Peyer's patch (tissue), 4 donors: ENCODE data around the gene ELOVL1. TPM values are rescaled to one million over a fixed set of nuclear protein-coding genes. Genes with fewer than 3 reads are reported as not detected.

Source experiments
- DNase-seq, 3 donors: peaks; one replicate each; pipeline ENCODE4 v3.0.0-alpha.2; 2017 to 2019
- H3K27ac ChIP-seq, 4 donors: fragments of 200-600 bp; sonication (generic); one replicate each; pipeline ENCODE4 v1.5.1; 2016 to 2019
- H3K27me3 ChIP-seq, 2 donors: fragments of 200-600 bp; sonication (generic); one replicate each; pipeline ENCODE4 v1.5.1; 2019
- H3K36me3 ChIP-seq, 3 donors: fragments of 200-600 bp; sonication (generic); one replicate each; pipeline ENCODE4 v1.5.1; 2016 to 2019
- H3K4me1 ChIP-seq, 4 donors: fragments of 200-600 bp; sonication (generic); one replicate each; pipeline ENCODE4 v1.5.1; 2016 to 2019
- H3K4me3 ChIP-seq, 4 donors: fragments of 200-600 bp; sonication (generic); 1 replicate in 3 of 4; 2 replicates in 1 of 4; pipeline ENCODE4 v1.5.1; 2016 to 2019; ENCODE audit warnings: mild to moderate bottlenecking in 1 of 4
- H3K9me3 ChIP-seq, 4 donors: fragments of 200-600 bp; sonication (generic); one replicate each; pipeline ENCODE4 v1.5.1; 2016 to 2019; ENCODE audit warnings: mild to moderate bottlenecking in 1 of 4
- CTCF ChIP-seq, 6 experiments: fragments of 450-650 bp in 4 of 6; fragments of 200-600 bp in 2 of 6; sonication (generic) in 1 of 6; IDR thresholded peaks; one replicate each; pipeline ENCODE4 v1.5.1; 2017 to 2019; ENCODE audit warnings: antibody characterized with exemption in 6 of 6, mild to moderate bottlenecking in 3 of 6, moderate library complexity in 1 of 6
- POLR2A ChIP-seq, 2 donors: fragments of 450-650 bp; IDR thresholded peaks; one replicate each; pipeline ENCODE4 v1.5.1; 2017; ENCODE audit warnings: antibody characterized with exemption in 2 of 2, mild to moderate bottlenecking in 2 of 2, moderate library complexity in 2 of 2
- total RNA-seq, 4 donors: library from RNA; depleted of rRNA; stranded (reverse); fragments of >200 nt; gene quantifications; one replicate each; pipeline ENCODE4 v1.1.0, GENCODE V29; 2016

The ELOVL1 gene
- total RNA-seq, 4 donors from 2014 or later = 29.7 to 101 (median 71.3) TPM

- H3K4me3 ChIP-seq = no peak overlapping the region
- no peaks in the 10 kb centered on the region for H3K27me3 ChIP-seq
- no peaks in the 10 kb centered on the region for H3K4me1 ChIP-seq
- DNase-seq = peak in 1 of 3 donors; percentile 37
- H3K27ac ChIP-seq = no peak overlapping the region
- no peaks in the 10 kb centered on the region for H3K36me3 ChIP-seq
- no peaks in the 10 kb centered on the region for H3K9me3 ChIP-seq
- TF ChIP-seq CTCF (IDR thresholded peaks at IDR 0.05) (no peak), POLR2A (IDR thresholded peaks at IDR 0.05) (no peak)
These were observed 50.9 kb downstream of the ELOVL1 start for GRCh38 chr1:43316738-43317520.

GRCh38 chr1:43315963-43316737 lies 51.7 kb downstream of the ELOVL1 start:
- H3K4me1 ChIP-seq = no peaks in the 10 kb centered on the region
- peak in 1 of 3 donors; percentile 35 for DNase-seq
- TF ChIP-seq POLR2A (IDR thresholded peaks at IDR 0.05) (no peak), CTCF (IDR thresholded peaks at IDR 0.05) (no peak)
- no peaks in the 10 kb centered on the region for H3K9me3 ChIP-seq
- H3K4me3 ChIP-seq = no peak overlapping the region
- H3K27ac ChIP-seq = no peak overlapping the region
- no peaks in the 10 kb centered on the region for H3K36me3 ChIP-seq
- H3K27me3 ChIP-seq = no peaks in the 10 kb centered on the region

- no peaks in the 10 kb centered on the region for H3K9me3 ChIP-seq
- H3K27ac ChIP-seq = no peak overlapping the region
- TF ChIP-seq CTCF (IDR thresholded peaks at IDR 0.05) (no peak), POLR2A (IDR thresholded peaks at IDR 0.05) (no peak)
- no peak for DNase-seq
- no peaks in the 10 kb centered on the region for H3K36me3 ChIP-seq
- no peak overlapping the region for H3K4me3 ChIP-seq
- no peaks in the 10 kb centered on the region for H3K27me3 ChIP-seq
- no peaks in the 10 kb centered on the region for H3K4me1 ChIP-seq
These were observed 52.3 kb downstream of the ELOVL1 start for GRCh38 chr1:43315481-43315880.

- Histone ChIP-seq H3K9me3 (no peaks in the 10 kb centered on the region), H3K27me3 (no peaks in the 10 kb centered on the region), H3K36me3 (no peaks in the 10 kb centered on the region), H3K27ac (no peak overlapping the region), H3K4me3 (no peak overlapping the region), H3K4me1 (no peaks in the 10 kb centered on the region)
- TF ChIP-seq CTCF (IDR thresholded peaks at IDR 0.05) (no peak), POLR2A (IDR thresholded peaks at IDR 0.05) (no peak)
- no peak for DNase-seq
These were observed 53.6 kb downstream of the ELOVL1 start for GRCh38 chr1:43314233-43314632.

DNA sequence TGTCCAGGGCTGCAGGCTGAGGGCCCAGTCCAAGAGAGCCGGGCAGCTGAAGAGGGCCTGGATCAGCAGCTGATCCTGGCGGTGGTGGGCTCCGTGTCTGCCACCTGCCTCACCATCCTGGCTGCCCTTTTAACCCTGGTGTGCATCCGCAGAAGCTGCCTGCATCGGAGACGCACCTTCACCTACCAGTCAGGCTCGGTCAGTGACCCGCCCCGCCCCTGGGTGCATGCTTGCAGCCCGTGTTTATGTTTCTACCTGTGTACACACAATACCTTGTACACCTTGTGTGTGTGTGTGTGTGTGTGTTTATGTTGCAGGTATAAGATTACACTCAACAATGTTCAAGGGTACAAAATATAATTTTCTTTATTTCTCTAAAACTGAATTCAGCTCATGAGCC lies 54.0 kb downstream of the ELOVL1 start:
- Histone ChIP-seq H3K27ac (peak overlapping the region in 1 of 4 donors; percentile 5), H3K4me3 (no peak overlapping the region), H3K36me3 (no peaks in the 10 kb centered on the region), H3K9me3 (no peaks in the 10 kb centered on the region), H3K4me1 (no peaks in the 10 kb centered on the region), H3K27me3 (no peaks in the 10 kb centered on the region)
- TF ChIP-seq CTCF (IDR thresholded peaks at IDR 0.05) (no peak), POLR2A (IDR thresholded peaks at IDR 0.05) (no peak)
- DNase-seq = peak in 2 of 3 donors; percentile 81

Other genes with a start within 250 kb of the ELOVL1 start
- 10 to 100 TPM; 12.8 to 62.7 (median 23.3) TPM for gene EBNA1BP2, start 195.7 kb downstream of the ELOVL1 start, total RNA-seq
- not detected for gene CFAP57, start 195.7 kb downstream of the ELOVL1 start, total RNA-seq
- 10 to 100 TPM; 14.0 to 87.7 (median 74.8) TPM for gene TMEM125, start 98.0 kb downstream of the ELOVL1 start, total RNA-seq
- 10 to 100 TPM in 3 of 4 donors, 1 to 10 TPM in 1; 4.1 to 80.9 (median 74.4) TPM for gene C1orf210, start 82.4 kb downstream of the ELOVL1 start, total RNA-seq
- gene TIE1, start 67.0 kb downstream of the ELOVL1 start, total RNA-seq = 10 to 100 TPM in 2 of 4 donors, 1 to 10 TPM in 2; 5.6 to 38.8 (median 8.9) TPM
- gene MPL, start 30.2 kb downstream of the ELOVL1 start, total RNA-seq = not detected
- 10 to 100 TPM in 1 of 4 donors, 1 to 10 TPM in 3; 3.4 to 14.9 (median 6.3) TPM for gene CDC20, start 9.0 kb downstream of the ELOVL1 start, total RNA-seq
- gene MED8, start 21.8 kb upstream of the ELOVL1 start, total RNA-seq = 10 to 100 TPM; 36.1 to 58.6 (median 38.7) TPM
- 100 to 1,000 TPM in 2 of 4 donors, 10 to 100 TPM in 2; 76.9 to 129 (median 104) TPM for gene SZT2, start 21.9 kb upstream of the ELOVL1 start, total RNA-seq
- gene HYI, start 85.9 kb upstream of the ELOVL1 start, total RNA-seq = 100 to 1,000 TPM; 127 to 210 (median 169) TPM
- 100 to 1,000 TPM; 149 to 613 (median 528) TPM for gene PTPRF, start 162.9 kb upstream of the ELOVL1 start, total RNA-seq